ENCODE measurements around the gene DUS4L. TPM values are rescaled to one million over a fixed set of nuclear protein-coding genes. Genes with fewer than 3 reads are reported as not detected.

DUS4L gene
- total RNA-seq, 1 donor from 2014 or later: 9.2 TPM

DNA sequence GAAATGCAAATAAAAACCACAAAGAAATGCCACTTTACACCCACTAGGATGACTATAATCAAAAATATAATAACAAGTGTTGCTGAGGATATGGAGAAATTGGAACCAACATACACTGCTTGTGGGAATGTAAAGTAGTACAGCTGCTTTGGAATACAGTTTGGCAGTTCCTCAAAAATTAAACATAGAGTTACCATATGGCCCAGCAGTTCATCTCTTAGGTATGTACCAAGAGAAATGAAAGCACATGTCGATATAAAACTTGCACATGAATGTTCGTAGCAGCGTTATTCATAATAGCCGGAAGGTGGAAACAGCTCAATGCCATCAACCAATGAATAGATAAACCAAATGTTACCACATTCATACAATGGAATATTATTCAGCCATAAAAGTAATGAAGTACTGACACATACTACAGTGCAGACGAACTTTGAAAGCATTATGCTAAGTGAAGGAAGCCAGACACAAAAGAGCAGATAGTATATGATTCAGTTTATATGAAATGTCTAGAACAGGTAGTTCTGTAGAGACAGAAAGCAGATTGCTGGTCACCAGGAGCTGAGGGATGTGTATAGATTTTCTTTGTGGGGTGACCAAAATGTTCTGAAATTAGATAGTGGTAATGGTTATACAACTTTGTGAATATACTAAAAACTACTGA lies 28.7 kb downstream of the DUS4L start:
- Histone ChIP-seq H3K36me3 (ENCODE audit: control insufficient read depth, insufficient read depth, low read length) (no peaks in the 10 kb centered on the region), H3K4me3 (ENCODE audit: low read depth, low read length) (no peak overlapping the region), H3K27me3 (ENCODE audit: control insufficient read depth, insufficient read depth, low read length) (no peaks in the 10 kb centered on the region)
- FAIRE-seq: no peak
- TF ChIP-seq, protein P1, sequence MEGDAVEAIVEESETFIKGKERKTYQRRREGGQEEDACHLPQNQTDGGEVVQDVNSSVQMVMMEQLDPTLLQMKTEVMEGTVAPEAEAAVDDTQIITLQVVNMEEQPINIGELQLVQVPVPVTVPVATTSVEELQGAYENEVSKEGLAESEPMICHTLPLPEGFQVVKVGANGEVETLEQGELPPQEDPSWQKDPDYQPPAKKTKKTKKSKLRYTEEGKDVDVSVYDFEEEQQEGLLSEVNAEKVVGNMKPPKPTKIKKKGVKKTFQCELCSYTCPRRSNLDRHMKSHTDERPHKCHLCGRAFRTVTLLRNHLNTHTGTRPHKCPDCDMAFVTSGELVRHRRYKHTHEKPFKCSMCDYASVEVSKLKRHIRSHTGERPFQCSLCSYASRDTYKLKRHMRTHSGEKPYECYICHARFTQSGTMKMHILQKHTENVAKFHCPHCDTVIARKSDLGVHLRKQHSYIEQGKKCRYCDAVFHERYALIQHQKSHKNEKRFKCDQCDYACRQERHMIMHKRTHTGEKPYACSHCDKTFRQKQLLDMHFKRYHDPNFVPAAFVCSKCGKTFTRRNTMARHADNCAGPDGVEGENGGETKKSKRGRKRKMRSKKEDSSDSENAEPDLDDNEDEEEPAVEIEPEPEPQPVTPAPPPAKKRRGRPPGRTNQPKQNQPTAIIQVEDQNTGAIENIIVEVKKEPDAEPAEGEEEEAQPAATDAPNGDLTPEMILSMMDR (IDR thresholded peaks at IDR 0.05; ENCODE audit: insufficient read depth, low read length, severe bottlenecking): no peak
- DNase-seq (ENCODE audit: low read depth): no peak

DNA sequence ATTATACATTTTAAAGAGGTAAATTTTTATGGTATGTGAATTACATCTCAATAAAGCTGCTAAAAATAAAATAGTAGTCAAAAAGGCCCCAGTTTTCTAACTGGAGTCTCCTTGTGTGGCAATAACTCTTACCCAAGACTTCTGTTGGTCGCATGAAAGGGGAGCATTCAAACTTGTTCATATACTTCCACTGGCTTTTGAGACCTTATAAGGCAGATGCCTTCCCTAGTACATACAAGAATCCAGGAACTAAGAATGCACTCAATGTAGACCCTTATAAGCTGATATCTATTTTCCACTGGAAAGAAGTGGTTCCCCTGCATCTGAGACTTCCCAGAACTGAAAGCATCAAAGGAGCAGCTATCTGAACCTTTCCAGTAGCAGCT lies 29.2 kb downstream of the DUS4L start:
- H3K36me3 ChIP-seq (ENCODE audit: control insufficient read depth, insufficient read depth, low read length): no peaks in the 10 kb centered on the region
- FAIRE-seq (no peak), DNase-seq (ENCODE audit: low read depth) (no peak)
- no peaks in the 10 kb centered on the region for H3K27me3 ChIP-seq (ENCODE audit: control insufficient read depth, insufficient read depth, low read length)
- no peak overlapping the region for H3K4me3 ChIP-seq (ENCODE audit: low read depth, low read length)
- TF ChIP-seq, protein P1 (IDR thresholded peaks at IDR 0.05; ENCODE audit: insufficient read depth, low read length, severe bottlenecking): no peak

DNA sequence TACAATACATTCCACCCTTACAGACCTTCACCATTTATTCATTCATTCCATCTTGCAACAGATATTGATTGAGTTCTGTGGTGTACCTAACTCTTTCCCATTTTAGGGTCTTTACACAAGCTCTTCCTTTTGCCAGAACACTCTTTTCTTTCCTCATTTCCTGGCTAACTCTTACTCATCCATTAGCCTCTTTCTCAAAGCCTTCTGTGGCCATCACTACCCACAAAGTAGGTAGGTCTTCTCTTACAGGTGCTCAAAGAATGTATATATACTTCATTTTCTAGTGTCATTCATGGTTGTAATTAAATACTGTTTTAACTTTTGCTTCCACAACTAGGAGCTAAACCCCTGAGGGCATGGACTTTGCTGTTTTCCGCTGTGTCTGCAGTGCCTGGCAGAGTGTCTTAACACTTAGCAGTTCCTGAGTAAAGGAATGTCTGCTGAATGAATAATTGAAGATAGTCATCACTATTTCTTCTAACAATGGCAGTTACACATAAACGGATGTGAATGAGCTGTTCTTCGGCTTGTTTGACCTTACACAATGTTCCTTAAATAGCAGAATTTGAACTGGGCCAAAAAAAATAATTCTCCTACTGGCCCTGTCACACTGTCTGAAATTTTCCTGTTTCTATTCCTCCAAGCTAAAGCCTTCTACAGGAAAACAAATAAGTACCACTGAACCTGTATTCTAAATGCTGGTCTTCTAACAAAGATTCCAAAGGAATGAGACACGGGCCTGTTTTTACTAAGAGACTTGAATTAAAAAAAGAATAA lies 31.4 kb downstream of the DUS4L start:
- FAIRE-seq: peak; percentile 77
- H3K36me3 ChIP-seq (ENCODE audit: control insufficient read depth, insufficient read depth, low read length): no peaks in the 10 kb centered on the region
- TF ChIP-seq, protein P1 (IDR thresholded peaks at IDR 0.05; ENCODE audit: insufficient read depth, low read length, severe bottlenecking): no peak
- H3K27me3 ChIP-seq (ENCODE audit: control insufficient read depth, insufficient read depth, low read length): no peaks in the 10 kb centered on the region
- no peak overlapping the region for H3K4me3 ChIP-seq (ENCODE audit: low read depth, low read length)
- peak; percentile 97 for DNase-seq (ENCODE audit: low read depth)

DNA sequence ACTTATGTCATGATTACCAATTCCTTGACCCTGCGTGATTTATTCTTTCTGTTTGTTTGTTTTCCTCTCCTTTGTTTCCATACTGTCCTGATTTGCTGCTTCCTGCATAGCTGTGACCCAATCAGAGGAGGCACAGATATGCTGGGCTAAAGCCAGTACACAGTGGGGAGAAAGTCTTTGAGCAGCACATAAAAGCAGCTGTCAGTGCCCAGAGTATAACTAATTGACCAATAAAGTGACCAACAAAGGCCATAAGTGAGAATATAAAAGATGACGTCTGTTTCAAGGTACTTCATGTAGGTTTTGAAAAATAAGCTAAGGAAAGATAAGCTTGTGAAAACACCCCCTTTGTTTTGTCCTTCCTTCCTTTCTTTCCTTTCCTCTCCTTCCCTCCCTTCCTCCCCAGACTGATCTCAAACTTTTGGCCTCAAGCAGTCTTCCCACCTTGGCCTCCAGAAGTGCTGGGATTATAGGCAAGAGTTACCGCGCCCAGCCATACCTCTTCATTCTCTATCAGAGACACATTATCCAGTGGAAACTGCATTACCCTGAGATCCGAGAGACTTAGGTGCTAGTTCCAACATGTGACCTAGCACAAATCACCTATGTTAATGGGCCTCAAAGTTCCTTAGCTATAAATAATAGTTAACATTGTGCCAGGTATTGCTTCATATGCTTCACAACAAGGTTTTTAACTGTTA lies 33.3 kb downstream of the DUS4L start:
- no peak for FAIRE-seq
- no peak for DNase-seq (ENCODE audit: low read depth)
- no peaks in the 10 kb centered on the region for H3K36me3 ChIP-seq (ENCODE audit: control insufficient read depth, insufficient read depth, low read length)

DNA sequence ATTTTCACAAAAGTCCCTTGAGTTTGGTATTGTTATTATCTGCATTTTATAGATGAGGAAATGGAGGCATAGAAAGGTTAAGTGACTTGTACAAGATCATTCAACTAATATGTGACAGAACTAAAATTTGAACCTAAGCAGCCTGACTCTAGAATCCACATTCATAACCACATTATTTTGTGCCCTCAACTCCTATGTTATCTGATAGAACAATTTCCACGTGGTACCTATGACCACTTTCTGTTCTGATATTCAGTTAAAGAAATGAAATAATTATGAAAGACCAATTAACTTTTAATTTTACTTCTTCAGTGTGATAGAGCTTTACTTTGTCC lies 33.8 kb downstream of the DUS4L start:
- H3K36me3 ChIP-seq (ENCODE audit: control insufficient read depth, insufficient read depth, low read length): no peaks in the 10 kb centered on the region
- DNase-seq (ENCODE audit: low read depth): no peak
- no peak overlapping the region for H3K4me3 ChIP-seq (ENCODE audit: low read depth, low read length)
- TF ChIP-seq, protein P1 (IDR thresholded peaks at IDR 0.05; ENCODE audit: insufficient read depth, low read length, severe bottlenecking): no peak
- FAIRE-seq: no peak
- no peaks in the 10 kb centered on the region for H3K27me3 ChIP-seq (ENCODE audit: control insufficient read depth, insufficient read depth, low read length)

More for the DNA sequence above, 33.3 kb downstream of the DUS4L start:
- Histone ChIP-seq H3K4me3 (ENCODE audit: low read depth, low read length) (no peak overlapping the region), H3K27me3 (ENCODE audit: control insufficient read depth, insufficient read depth, low read length) (no peaks in the 10 kb centered on the region)
- TF ChIP-seq, protein P1 (IDR thresholded peaks at IDR 0.05; ENCODE audit: insufficient read depth, low read length, severe bottlenecking): no peak

Measured in bronchial epithelial cell (primary cell).